Lower lobe of right lung (tissue), 2 donors: ENCODE data around the gene APOB. TPM values are rescaled to one million over a fixed set of nuclear protein-coding genes. Genes with fewer than 3 reads are reported as not detected.

Experiments used
- ATAC-seq, 2 donors: fragments of 200-7000 bp; cut with Tn5 transposase; one replicate each; pipeline ENCODE4 v1.9.1; 2020 to 2022; ENCODE audit warnings: mild to moderate bottlenecking in 2 of 2, moderate library complexity in 2 of 2
- DNase-seq: peaks from one replicate; pipeline ENCODE4 v3.0.0-alpha.2; 2020
- H3K27ac ChIP-seq: fragments of 200-600 bp; one replicate; pipeline ENCODE4 v1.8.0; 2022
- H3K27me3 ChIP-seq: fragments of 200-600 bp; one replicate; pipeline ENCODE4 v1.8.0; 2022; ENCODE audit warnings: low read depth
- H3K36me3 ChIP-seq: fragments of 200-600 bp; one replicate; pipeline ENCODE4 v1.8.0; 2022; ENCODE audit warnings: mild to moderate bottlenecking
- H3K4me1 ChIP-seq: fragments of 200-600 bp; one replicate; pipeline ENCODE4 v1.8.0; 2022
- H3K4me3 ChIP-seq: fragments of 200-600 bp; one replicate; pipeline ENCODE4 v1.8.0; 2022; ENCODE audit warnings: mild to moderate bottlenecking
- H3K9me3 ChIP-seq: fragments of 200-600 bp; one replicate; pipeline ENCODE4 v1.8.0; 2022
- CTCF ChIP-seq: fragments of 200-600 bp; IDR thresholded peaks from one replicate; pipeline ENCODE4 v1.8.0; 2022; ENCODE audit warnings: antibody characterized with exemption, mild to moderate bottlenecking
- intact Hi-C: fragments of 100-400 bp; cut with DNase I; formaldehyde crosslinking; loops from one replicate; pipeline ENCODE4 v1.11.0; 2022
- total RNA-seq: library from RNA; stranded (reverse); fragmentation: NEBNext Ultra II Directional; extraction: Animal tissue kit (Norgen Biotek cat#: 25700); gene quantifications from one replicate; pipeline ENCODE4 v1.2.1, GENCODE V29; 2021
- donor health status: DM: no; HTN: yes; CAD: no; lungs with severe emphysema.

APOB gene
- total RNA-seq, 1 donor from 2014 or later: 0.53 TPM

- Histone ChIP-seq H3K4me1 (no peaks in the 10 kb centered on the region), H3K27ac (no peak overlapping the region), H3K27me3 (no peaks in the 10 kb centered on the region), H3K9me3 (no peaks in the 10 kb centered on the region), H3K36me3 (no peaks in the 10 kb centered on the region), H3K4me3 (no peak overlapping the region)
- intact Hi-C loops: no loop called here
- DNase-seq (no peak), ATAC-seq (no peak)
- no peak for TF ChIP-seq CTCF
Measured at GRCh38 chr2:20982861-20983260, 61.0 kb downstream of the APOB start.

- Histone ChIP-seq H3K36me3 (no peaks in the 10 kb centered on the region), H3K27ac (peak overlapping the region; percentile 5), H3K9me3 (no peaks in the 10 kb centered on the region), H3K4me1 (no peaks in the 10 kb centered on the region), H3K27me3 (no peaks in the 10 kb centered on the region), H3K4me3 (no peak overlapping the region)
- TF ChIP-seq CTCF: no peak
- no peak for DNase-seq
- no peak for ATAC-seq
- intact Hi-C loops: no loop called here
Measured at GRCh38 chr2:20977520-20978180, 66.2 kb downstream of the APOB start.

GRCh38 chr2:20976527-20976926 is 67.3 kb downstream of the APOB start:
- no peak overlapping the region for H3K27ac ChIP-seq
- ATAC-seq: peak in 1 of 2 donors; percentile 21
- no peak for DNase-seq
- H3K9me3 ChIP-seq: no peaks in the 10 kb centered on the region
- no peaks in the 10 kb centered on the region for H3K4me1 ChIP-seq
- no peaks in the 10 kb centered on the region for H3K27me3 ChIP-seq
- intact Hi-C loops: no loop called here
- TF ChIP-seq CTCF: no peak
- H3K4me3 ChIP-seq: no peak overlapping the region
- H3K36me3 ChIP-seq: no peaks in the 10 kb centered on the region

- ATAC-seq: no peak
- no peak for TF ChIP-seq CTCF
- Histone ChIP-seq H3K9me3 (no peaks in the 10 kb centered on the region), H3K4me1 (no peaks in the 10 kb centered on the region), H3K27ac (peak overlapping the region; percentile 66), H3K36me3 (no peaks in the 10 kb centered on the region), H3K4me3 (no peak overlapping the region), H3K27me3 (no peaks in the 10 kb centered on the region)
- DNase-seq: no peak
- intact Hi-C loops: no loop called here
Measured at GRCh38 chr2:20972792-20973565, 70.9 kb downstream of the APOB start.

GRCh38 chr2:20972110-20972509 is 71.8 kb downstream of the APOB start:
- DNase-seq: no peak
- no peaks in the 10 kb centered on the region for H3K9me3 ChIP-seq
- no peaks in the 10 kb centered on the region for H3K36me3 ChIP-seq
- TF ChIP-seq CTCF: no peak
- H3K4me1 ChIP-seq: no peaks in the 10 kb centered on the region
- no peak for ATAC-seq
- no peak overlapping the region for H3K4me3 ChIP-seq
- no peak overlapping the region for H3K27ac ChIP-seq
- no peaks in the 10 kb centered on the region for H3K27me3 ChIP-seq
- intact Hi-C loops: no loop called here
